GM21723 (cell line): Measurements from ENCODE around the gene CTSS.
A peak's percentile ranks its signal among the peaks of the same experiment; 100 is the strongest.
"Not testable (repeated sequence)": the region's sequence is repeated elsewhere in the genome, so short reads cannot be mapped to it uniquely, and the experiment has no call there.

Experiments used
- ATAC-seq: cut with Tn5 transposase; IDR thresholded peaks from one replicate; pipeline ENCODE4 v1.9.1; 2021; ENCODE audit warnings: mild to moderate bottlenecking, moderate library complexity; ENCODE audit not compliant: unreplicated experiment

Gene CTSS

GRCh38 chr1:150775931-150776505, 10.4 kb upstream of the CTSS start:
- ATAC-seq, result not testable (repeated sequence)

- ATAC-seq, result no peak
Measured at GRCh38 chr1:150775276-150775675, 9.7 kb upstream of the CTSS start.

GRCh38 chr1:150772326-150772725, 6.7 kb upstream of the CTSS start:
- no peak for ATAC-seq

GRCh38 chr1:150767704-150768103, 2.1 kb upstream of the CTSS start:
- ATAC-seq, result not testable (repeated sequence)

- ATAC-seq, result peak; percentile 12
Measured at GRCh38 chr1:150765977-150766301, 361 bp upstream of the CTSS start.

- ATAC-seq, result no peak
Measured at GRCh38 chr1:150764617-150765101, 919 bp downstream of the CTSS start.

- no peak for ATAC-seq
Measured at GRCh38 chr1:150763018-150763417, 2.6 kb downstream of the CTSS start.

GRCh38 chr1:150762552-150762951, 3.0 kb downstream of the CTSS start:
- no peak for ATAC-seq

- ATAC-seq, result no peak
Measured at GRCh38 chr1:150761801-150762200, 3.8 kb downstream of the CTSS start.

GRCh38 chr1:150760013-150760412, 5.6 kb downstream of the CTSS start:
- no peak for ATAC-seq

- ATAC-seq, result no peak
Measured at GRCh38 chr1:150753416-150753815, 12.2 kb downstream of the CTSS start.

GRCh38 chr1:150751443-150751842, 14.1 kb downstream of the CTSS start:
- ATAC-seq, result no peak

GRCh38 chr1:150749720-150750311, 15.8 kb downstream of the CTSS start:
- ATAC-seq, result no peak

GRCh38 chr1:150748878-150749719, 16.5 kb downstream of the CTSS start:
- no peak for ATAC-seq

- no peak for ATAC-seq
Measured at GRCh38 chr1:150730130-150730721, 35.4 kb downstream of the CTSS start.

- no peak for ATAC-seq
Measured at GRCh38 chr1:150724336-150724735, 41.2 kb downstream of the CTSS start.

- no peak for ATAC-seq
Measured at GRCh38 chr1:150720703-150721102, 44.9 kb downstream of the CTSS start, which contains the start of gene HORMAD1. TSS of gene HORMAD1 (minus strand) at chr1:150720895. CDS start at chr1:150719505, 1,390 bp downstream.

- ATAC-seq, result no peak
Measured at GRCh38 chr1:150720098-150720497, 45.5 kb downstream of the CTSS start.

GRCh38 chr1:150718225-150718891, 47.2 kb downstream of the CTSS start:
- ATAC-seq, result no peak

- ATAC-seq, result not testable (repeated sequence)
Measured at GRCh38 chr1:150709031-150709430, 56.5 kb downstream of the CTSS start.

GRCh38 chr1:150708595-150708994, 57.0 kb downstream of the CTSS start:
- peak; percentile 61 for ATAC-seq
